HG03066 (cell line): ENCODE measurements around the gene ISG20L2.

Experiments used
- ATAC-seq: cut with Tn5 transposase; IDR thresholded peaks from one replicate; pipeline ENCODE4 v1.9.1; 2021; ENCODE audit warnings: low read depth; ENCODE audit not compliant: unreplicated experiment

ISG20L2 gene

DNA sequence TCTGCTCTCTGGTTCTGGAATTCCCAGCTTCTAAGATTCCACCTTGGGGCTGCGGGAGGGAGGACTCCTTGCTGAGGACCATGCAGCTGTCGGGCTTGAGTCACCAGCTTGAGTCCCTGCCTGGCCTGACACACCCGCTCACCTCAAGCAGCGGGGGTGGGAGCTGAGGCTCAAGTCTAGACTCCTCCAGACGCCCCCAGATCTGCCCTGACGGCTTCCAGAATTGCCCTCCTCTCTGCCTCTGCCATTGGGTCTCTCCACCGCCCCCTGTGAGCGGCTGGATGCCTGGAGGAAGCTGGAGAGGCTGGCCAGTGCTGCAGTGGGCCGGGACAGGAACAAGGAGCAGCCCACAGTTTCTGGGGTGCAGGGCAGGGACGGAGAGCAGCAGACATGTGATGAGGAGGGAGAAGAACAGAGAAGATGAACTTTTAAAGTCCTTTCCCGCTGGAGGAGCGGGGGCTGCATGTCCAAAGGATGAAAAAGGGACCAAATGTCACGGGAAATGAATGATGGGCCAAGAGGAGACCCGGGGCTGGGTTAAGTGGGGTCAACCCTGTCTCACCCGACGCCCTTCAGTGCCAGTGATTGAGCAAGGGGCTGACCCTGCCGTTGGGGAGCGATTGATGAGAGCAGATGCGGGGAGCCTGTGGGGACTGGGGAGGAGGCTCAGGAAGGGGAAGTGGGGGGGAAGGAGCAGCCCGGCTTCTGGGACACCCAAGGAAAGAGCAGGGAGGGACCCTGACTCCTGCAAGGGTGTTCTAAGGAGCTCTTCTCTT, 36.7 kb downstream of the ISG20L2 start:
- no peak for ATAC-seq

DNA sequence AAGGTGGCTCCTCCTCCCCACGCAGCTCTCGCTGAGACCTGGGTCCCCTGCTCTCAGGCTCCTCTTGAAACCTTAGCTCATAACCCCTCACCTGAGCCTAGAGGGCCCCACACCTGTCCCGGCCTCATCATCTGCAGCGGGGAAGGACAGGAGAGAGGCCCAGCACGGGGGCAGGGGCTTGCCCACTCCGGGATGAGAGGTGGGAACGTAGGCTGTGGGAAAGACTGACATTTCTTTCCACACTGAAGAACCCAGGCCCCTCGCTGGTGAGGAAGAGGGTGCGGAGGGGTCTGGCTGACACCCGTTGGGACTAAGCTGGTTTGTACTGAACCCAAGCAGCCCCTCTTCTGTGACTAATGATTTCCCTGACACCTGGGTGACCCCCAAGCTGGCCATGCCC, 37.4 kb downstream of the ISG20L2 start:
- ATAC-seq, result no peak

DNA sequence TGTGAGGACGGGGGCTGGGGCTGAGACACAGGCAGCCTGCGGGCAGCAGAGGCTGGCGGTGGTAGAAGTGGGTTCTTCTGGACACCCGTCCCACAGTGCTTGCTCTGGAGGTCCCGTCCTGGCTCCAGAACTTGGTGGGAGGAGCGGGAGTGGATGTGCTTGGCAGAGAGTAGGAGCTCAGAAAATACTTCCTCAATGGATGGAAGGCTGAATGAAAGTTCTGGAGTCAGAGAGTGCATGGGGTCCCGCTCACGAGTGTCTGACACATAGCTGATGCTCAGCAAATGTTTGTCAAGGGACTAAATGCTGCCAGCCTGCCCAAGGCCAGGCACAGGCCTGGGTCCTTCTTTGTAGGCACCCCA, 37.9 kb downstream of the ISG20L2 start:
- ATAC-seq, result no peak

DNA sequence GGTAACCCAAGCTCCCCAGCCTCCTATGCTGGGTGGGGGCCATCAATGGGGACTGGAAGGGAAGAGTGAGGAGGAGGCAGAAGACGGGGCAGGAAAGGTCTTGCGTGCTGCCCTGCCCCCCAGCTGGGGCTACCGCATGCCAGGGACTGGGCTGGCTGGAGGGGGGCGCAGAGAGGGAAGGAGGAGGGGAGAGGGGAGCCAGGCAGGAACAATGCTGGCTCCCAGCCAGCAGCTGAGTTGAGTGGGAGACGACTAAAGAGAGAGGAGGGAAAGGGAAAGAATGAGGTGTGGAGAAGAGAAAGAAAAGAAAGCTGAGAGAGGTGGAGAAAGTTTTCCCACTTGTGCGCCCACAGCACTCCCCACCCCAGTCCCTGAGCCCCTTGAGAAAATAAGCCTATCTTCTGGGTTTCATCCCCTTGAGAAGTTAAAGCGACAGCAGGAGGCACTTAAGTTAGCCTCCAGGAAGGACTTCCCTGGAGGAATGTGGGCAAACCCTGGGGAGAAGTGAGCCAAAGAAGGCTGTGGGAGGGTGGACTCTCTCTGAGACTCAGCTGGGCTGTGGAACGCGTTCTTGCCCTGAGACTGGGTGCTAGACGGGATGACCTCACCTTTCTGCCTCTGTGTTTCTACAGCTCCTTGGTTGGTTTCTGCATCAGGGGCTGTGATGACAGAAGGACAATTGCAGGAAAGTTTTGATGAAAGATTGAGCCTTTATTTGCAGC, 38.5 kb downstream of the ISG20L2 start:
- ATAC-seq, result no peak

GRCh38 chr1:156689035-156689952, 39.3 kb downstream of the ISG20L2 start:
- no peak for ATAC-seq

DNA sequence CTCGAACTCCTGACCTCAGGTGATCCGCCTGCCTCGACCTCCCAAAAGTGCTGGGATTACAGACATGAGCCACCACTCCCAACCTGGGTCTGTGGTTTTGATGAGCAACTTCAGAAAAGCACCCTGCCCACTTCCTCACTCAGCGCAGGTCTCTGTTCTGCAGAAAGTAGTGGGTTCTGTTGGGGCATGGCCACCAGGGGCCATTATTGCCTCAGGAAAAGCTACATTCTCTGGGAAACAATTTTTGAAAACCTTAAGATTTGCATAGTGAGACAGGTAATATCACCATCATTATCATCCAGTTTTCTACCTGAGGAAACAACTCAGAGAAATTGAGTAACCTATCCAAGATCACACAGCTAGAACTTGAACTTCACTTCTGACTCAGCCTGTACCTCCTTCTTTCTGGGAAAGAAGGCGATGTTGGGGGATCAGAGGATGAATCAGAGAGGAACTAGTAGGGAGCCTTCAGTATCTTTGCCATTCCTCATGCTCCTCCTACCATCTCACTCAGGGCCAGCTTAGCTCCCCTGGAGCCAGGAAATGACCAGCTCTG, 44.3 kb downstream of the ISG20L2 start:
- ATAC-seq, result no peak

DNA sequence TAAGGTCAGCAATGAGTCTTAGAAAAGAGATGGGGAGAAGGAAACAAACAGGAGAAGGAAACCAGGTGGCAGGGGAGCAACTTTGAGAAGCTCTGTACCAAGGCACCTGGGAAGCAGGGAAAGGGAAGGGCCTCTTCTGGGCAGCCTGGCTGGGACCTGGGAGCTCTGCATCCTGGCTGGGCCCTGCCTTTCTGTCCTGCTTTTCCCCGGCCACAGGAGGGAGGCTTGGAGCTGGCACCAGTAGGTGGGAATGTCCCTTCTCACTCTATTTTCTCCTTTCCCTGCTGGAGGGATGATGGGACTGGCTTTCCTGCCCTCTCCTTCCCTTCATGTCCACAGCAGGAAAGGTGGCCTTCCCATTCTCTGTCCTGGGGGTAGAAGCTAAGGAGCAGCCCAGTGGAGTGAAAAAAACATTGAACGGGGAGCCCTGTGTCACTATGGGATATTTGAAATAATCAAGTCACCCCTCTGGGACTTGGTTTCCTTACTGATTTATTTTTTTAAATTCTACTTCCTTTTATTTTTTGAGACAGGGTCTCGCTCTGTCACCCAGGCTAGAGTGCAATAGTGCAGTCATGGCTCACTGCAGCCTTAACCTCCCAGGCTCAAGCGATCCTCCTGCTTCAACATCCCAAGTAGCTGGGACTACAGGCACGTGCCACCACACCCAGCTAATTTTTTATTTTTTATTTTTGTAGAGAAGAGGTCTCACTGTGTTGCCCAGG, 46.2 kb downstream of the ISG20L2 start:
- ATAC-seq, result no peak

- ATAC-seq, result no peak
Measured at GRCh38 chr1:156681196-156681960, 47.2 kb downstream of the ISG20L2 start.

DNA sequence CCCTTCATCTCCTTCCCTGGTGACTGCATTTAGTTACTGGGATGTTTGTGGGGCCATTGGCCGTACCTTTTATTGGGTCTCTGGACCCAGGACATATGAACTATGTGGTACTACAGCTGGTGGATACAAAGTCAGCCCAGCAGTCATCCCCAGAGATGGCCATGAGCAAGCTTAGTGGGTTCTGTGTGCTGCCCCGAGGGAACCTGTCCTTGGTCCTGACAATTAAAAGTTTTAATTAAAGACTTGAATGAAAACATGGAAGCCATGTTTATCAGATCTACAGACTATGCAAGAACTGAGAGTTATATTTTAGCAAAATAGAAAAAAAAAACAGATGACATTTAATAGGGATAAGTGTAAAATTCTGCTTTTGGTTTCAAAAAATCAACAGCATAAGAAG, 48.5 kb downstream of the ISG20L2 start:
- ATAC-seq, result no peak

- no peak for ATAC-seq
Measured at GRCh38 chr1:156677616-156678596, 50.7 kb downstream of the ISG20L2 start.

GRCh38 chr1:156676820-156677615, 51.5 kb downstream of the ISG20L2 start, which contains the start of gene NES:
Gene NES (minus strand): TSS chr1:156677407. CDS start chr1:156677264, 143 bp downstream.
- ATAC-seq, result no peak

DNA sequence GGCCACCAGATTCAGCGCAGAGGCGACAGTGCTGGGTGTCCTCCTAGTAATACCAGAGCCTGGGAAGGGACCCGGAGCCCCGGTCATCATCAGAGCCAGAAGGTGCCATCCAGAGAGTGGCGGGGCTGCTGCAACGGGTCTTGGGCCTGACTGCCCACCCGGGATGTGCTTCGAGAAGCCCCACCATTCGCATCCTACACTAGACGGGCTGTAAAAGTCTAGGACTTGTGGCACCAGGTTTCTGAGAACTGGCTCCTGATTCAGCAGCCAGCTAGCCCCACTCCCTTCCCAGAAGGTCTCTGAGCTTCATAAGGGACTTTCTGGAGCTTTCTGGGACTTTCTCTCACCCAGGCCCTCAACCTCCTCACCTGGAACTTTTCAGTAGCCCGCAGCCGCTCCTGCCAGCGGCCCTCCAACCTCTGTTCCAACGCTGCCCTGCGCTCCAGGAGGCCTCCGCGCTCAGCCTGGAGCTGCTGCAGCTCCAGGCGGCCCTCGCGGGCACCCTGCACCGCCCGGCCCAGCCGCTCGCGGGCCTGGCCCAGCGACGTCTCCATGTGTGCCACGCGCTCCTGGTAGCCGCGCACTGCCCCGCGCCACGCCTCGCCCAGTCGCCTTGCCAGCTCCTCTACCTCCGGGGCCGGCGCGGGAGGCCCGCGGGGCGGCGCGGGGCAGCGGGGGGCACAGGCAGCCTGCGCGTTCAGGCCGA, 52.3 kb downstream of the ISG20L2 start:
- no peak for ATAC-seq

GRCh38 chr1:156675210-156676113, 53.1 kb downstream of the ISG20L2 start:
- ATAC-seq, result no peak

- ATAC-seq, result no peak
Measured at GRCh38 chr1:156673387-156674121, 55.0 kb downstream of the ISG20L2 start.
